Measurements from ENCODE around the gene AIF1.

- TF ChIP-seq CTCF (IDR thresholded peaks at IDR 0.05) (no peak), POLR2A (IDR thresholded peaks at IDR 0.05) (no peak)
Measured at GRCh38 chr6:31639449-31639861, 24.4 kb downstream of the AIF1 start.
